Mammary epithelial cell (primary cell): Measurements from ENCODE around the gene ZSCAN5A.

ENCODE experiments used
- CTCF ChIP-seq, 2 donors: IDR thresholded peaks in 1 of 2; conservative IDR thresholded peaks in 1 of 2; 2 replicates each; pipeline ENCODE4 v1.5.1; 2011 to 2012; ENCODE audit warnings: inconsistent platforms in 2 of 2, low read length in 2 of 2, mild to moderate bottlenecking in 2 of 2, control low read depth in 1 of 2, low read depth in 1 of 2; ENCODE audit not compliant: insufficient read depth in 1 of 2; ENCODE audit errors: extremely low read depth in 1 of 2
- EZH2 ChIP-seq: IDR thresholded peaks from 2 replicates; pipeline ENCODE4 v1.6.1; 2012; ENCODE audit warnings: low read length, inconsistent platforms, borderline replicate concordance

GRCh38 chr19:56316728-56317127 lies 2.1 kb upstream of the ZSCAN5A start:
- TF ChIP-seq CTCF (conservative IDR thresholded peaks at IDR 0.05 in 1 of 2, IDR thresholded peaks at IDR 0.05 in 1 of 2; ENCODE audit: extremely low read depth in 1 of 2, insufficient read depth in 1 of 2, low read depth in 1 of 2, low read length in 2 of 2) (no peak), EZH2 (no peak)
